Measurements from ENCODE around the gene MMP21.

MMP21 gene

DNA sequence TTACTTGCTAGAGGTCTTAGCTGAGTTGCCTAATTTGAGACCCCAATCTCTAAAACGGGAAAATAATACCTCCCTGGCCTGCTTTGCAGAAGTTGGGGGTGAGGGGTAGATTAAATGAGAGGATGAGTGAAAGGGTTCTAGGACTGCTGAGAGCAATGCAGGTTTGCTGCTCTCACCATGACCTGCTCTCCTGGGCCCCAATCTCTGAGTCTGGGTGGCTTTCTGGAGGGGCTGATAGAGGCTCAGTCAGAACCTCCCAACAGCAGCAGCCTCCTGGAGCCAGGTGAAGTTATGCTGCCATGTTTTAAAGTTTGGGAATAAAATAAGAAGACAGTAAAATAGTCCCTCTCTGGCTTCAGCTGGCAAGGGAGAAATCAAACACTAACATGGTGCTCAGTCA is 40.1 kb upstream of the MMP21 start:
- Histone ChIP-seq H3K9ac (ENCODE audit: insufficient read length, low read depth) (no peak overlapping the region), H3K4me1 (ENCODE audit: insufficient read depth, insufficient read length) (no peaks in the 10 kb centered on the region), H3K36me3 (ENCODE audit: insufficient read depth, insufficient read length, low read length) (peaks cover 39% of the 10 kb centered on the region), H3K9me3 (ENCODE audit: insufficient read depth, low read length) (no peaks in the 10 kb centered on the region), H3K27me3 (ENCODE audit: insufficient read depth, insufficient read length) (no peaks in the 10 kb centered on the region), H3K4me3 (ENCODE audit: insufficient read length, low read depth) (no peak overlapping the region)
- DNase-seq (ENCODE audit: low read depth, low spot score), result no peak
- TF ChIP-seq YY1 (IDR thresholded peaks at IDR 0.05; ENCODE audit: insufficient read depth, insufficient read length) (no peak), ZNF274 (IDR thresholded peaks at IDR 0.05; ENCODE audit: low read depth, low read length) (no peak), SUZ12 (IDR thresholded peaks at IDR 0.05; ENCODE audit: extremely low read depth, insufficient read depth, insufficient read length) (no peak)

DNA sequence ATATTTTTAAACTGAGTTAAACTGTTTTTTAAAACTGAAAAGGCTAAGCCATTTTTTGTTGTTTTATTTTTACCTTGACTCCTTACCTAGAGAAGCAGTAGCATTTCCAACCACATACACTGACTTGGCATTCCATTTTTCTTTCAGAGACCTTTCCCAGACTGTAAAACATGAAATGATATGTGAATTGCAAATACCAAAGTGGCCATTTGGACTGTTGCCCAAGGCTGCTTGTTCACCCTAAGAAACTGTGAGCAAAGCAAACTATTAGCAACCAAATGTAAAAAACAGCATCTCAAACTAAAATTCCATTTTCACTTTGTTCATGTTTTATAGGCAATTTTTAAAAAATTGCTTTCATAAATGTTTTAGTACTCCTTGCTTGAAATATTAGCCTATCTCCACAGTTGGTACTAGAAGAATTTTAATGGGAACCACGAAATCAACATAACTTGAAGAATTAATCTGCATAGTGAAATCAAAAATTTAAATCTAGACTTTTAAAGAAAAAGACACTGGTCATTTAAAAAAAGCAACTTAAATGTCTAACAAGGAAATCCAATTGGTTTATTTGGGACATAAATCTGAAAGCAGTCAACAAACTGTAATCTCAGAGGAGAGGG is 36.6 kb upstream of the MMP21 start:
- Histone ChIP-seq H3K4me3 (ENCODE audit: insufficient read length, low read depth) (no peak overlapping the region), H3K27me3 (ENCODE audit: insufficient read depth, insufficient read length) (no peaks in the 10 kb centered on the region), H3K9me3 (ENCODE audit: insufficient read depth, low read length) (no peaks in the 10 kb centered on the region), H3K36me3 (ENCODE audit: insufficient read depth, insufficient read length, low read length) (peaks cover 57% of the 10 kb centered on the region), H3K9ac (ENCODE audit: insufficient read length, low read depth) (no peak overlapping the region), H3K4me1 (ENCODE audit: insufficient read depth, insufficient read length) (no peaks in the 10 kb centered on the region)
- DNase-seq (ENCODE audit: low read depth, low spot score), result no peak
- TF ChIP-seq YY1 (IDR thresholded peaks at IDR 0.05; ENCODE audit: insufficient read depth, insufficient read length) (no peak), SUZ12 (IDR thresholded peaks at IDR 0.05; ENCODE audit: extremely low read depth, insufficient read depth, insufficient read length) (no peak), ZNF274 (IDR thresholded peaks at IDR 0.05; ENCODE audit: low read depth, low read length) (no peak)

DNA sequence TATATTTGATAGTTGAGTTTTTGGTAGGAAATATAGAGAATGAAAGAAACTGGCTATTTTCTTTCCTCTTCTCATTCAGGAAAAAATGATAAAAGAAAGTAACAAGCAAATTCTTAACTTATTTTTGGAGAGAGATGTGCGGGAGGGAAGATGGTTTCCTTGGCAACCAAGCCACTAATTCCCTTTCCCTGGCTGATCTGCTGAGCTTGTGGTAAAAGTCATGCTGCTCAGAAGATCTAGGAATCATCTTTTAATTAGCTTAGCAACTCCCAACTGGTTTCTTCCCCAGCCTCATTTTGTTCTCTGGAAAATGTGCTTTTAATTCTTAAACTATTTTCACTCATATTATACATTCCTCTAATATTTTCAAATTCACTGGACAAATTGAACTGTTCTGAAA is 35.6 kb upstream of the MMP21 start:
- no peak for DNase-seq (ENCODE audit: low read depth, low spot score)
- Histone ChIP-seq H3K27me3 (ENCODE audit: insufficient read depth, insufficient read length) (no peaks in the 10 kb centered on the region), H3K9me3 (ENCODE audit: insufficient read depth, low read length) (no peaks in the 10 kb centered on the region), H3K9ac (ENCODE audit: insufficient read length, low read depth) (no peak overlapping the region), H3K36me3 (ENCODE audit: insufficient read depth, insufficient read length, low read length) (peaks cover 62% of the 10 kb centered on the region), H3K4me3 (ENCODE audit: insufficient read length, low read depth) (no peak overlapping the region), H3K4me1 (ENCODE audit: insufficient read depth, insufficient read length) (no peaks in the 10 kb centered on the region)
- no peak for TF ChIP-seq YY1 (IDR thresholded peaks at IDR 0.05; ENCODE audit: insufficient read depth, insufficient read length)
- no peak for TF ChIP-seq ZNF274 (IDR thresholded peaks at IDR 0.05; ENCODE audit: low read depth, low read length)
- no peak for TF ChIP-seq SUZ12 (IDR thresholded peaks at IDR 0.05; ENCODE audit: extremely low read depth, insufficient read depth, insufficient read length)

DNA sequence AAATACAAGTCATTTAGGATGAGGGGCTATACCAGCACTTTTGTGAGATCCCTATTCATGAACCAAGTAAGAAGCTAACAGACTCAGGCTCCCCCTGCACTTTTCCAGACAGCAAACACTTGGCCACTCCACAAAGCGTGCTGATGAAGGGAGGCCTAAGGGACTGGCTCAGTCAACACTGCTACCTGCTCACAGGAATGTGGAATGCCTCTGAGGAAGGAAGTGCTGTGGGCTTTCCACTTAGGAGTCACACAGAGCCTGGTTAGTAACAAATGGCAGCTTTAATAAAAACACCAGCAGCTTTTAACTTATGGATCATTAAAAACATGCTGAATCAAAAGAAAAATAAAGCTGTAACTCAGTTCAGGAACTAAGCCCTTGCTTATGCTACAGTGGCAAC is 32.4 kb upstream of the MMP21 start:
- Histone ChIP-seq H3K4me1 (ENCODE audit: insufficient read depth, insufficient read length) (no peaks in the 10 kb centered on the region), H3K9ac (ENCODE audit: insufficient read length, low read depth) (no peak overlapping the region), H3K4me3 (ENCODE audit: insufficient read length, low read depth) (no peak overlapping the region), H3K9me3 (ENCODE audit: insufficient read depth, low read length) (no peaks in the 10 kb centered on the region), H3K36me3 (ENCODE audit: insufficient read depth, insufficient read length, low read length) (peaks cover 64% of the 10 kb centered on the region), H3K27me3 (ENCODE audit: insufficient read depth, insufficient read length) (no peaks in the 10 kb centered on the region)
- no peak for TF ChIP-seq YY1 (IDR thresholded peaks at IDR 0.05; ENCODE audit: insufficient read depth, insufficient read length)
- no peak for TF ChIP-seq SUZ12 (IDR thresholded peaks at IDR 0.05; ENCODE audit: extremely low read depth, insufficient read depth, insufficient read length)
- no peak for TF ChIP-seq ZNF274 (IDR thresholded peaks at IDR 0.05; ENCODE audit: low read depth, low read length)
- DNase-seq (ENCODE audit: low read depth, low spot score), result no peak

DNA sequence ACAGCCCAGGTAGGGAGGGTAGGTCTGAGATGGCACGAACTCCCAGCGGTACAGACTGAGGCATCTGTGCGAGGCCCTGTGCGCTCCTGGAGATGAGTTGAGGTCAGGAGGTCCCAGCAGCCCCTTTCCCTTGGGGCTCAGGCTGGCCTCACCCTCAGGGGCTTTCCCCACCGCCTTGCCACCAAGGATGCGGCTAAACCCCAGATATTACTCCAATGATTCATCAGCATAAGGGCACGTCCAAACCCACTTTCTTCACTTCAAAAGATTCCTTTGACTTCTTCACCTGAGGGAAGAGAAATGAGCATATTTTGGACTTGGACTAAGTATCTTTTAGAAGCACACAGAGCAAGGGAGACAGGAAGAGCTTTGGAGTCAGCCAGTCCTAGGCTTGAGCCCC is 27.1 kb upstream of the MMP21 start:
- Histone ChIP-seq H3K9ac (ENCODE audit: insufficient read length, low read depth) (no peak overlapping the region), H3K4me1 (ENCODE audit: insufficient read depth, insufficient read length) (no peaks in the 10 kb centered on the region), H3K4me3 (ENCODE audit: insufficient read length, low read depth) (no peak overlapping the region), H3K36me3 (ENCODE audit: insufficient read depth, insufficient read length, low read length) (peaks cover 56% of the 10 kb centered on the region), H3K27me3 (ENCODE audit: insufficient read depth, insufficient read length) (no peaks in the 10 kb centered on the region), H3K9me3 (ENCODE audit: insufficient read depth, low read length) (no peaks in the 10 kb centered on the region)
- no peak for DNase-seq (ENCODE audit: low read depth, low spot score)
- TF ChIP-seq YY1 (IDR thresholded peaks at IDR 0.05; ENCODE audit: insufficient read depth, insufficient read length), result no peak
- TF ChIP-seq SUZ12 (IDR thresholded peaks at IDR 0.05; ENCODE audit: extremely low read depth, insufficient read depth, insufficient read length), result no peak
- no peak for TF ChIP-seq ZNF274 (IDR thresholded peaks at IDR 0.05; ENCODE audit: low read depth, low read length)

DNA sequence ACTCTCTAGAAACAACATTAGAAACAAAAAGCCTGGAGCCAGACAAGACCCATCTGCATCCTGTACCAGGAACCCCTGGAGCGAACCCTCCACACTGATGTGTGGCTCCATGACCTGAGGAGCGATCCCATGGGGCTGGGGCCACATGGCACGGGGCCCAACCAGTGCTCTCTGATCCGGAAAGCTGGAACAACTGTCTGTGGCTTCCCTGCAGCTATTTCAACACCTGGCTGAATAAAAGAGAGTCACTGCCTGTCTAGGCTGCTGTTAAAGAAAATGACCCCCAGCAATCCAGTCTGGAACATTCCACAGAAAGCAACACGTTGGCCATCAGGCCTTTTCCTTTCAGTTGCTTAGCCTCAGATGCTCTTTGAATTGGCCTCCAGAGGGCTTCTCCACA is 26.5 kb upstream of the MMP21 start:
- Histone ChIP-seq H3K27me3 (ENCODE audit: insufficient read depth, insufficient read length) (no peaks in the 10 kb centered on the region), H3K4me3 (ENCODE audit: insufficient read length, low read depth) (no peak overlapping the region), H3K4me1 (ENCODE audit: insufficient read depth, insufficient read length) (no peaks in the 10 kb centered on the region), H3K9ac (ENCODE audit: insufficient read length, low read depth) (no peak overlapping the region), H3K9me3 (ENCODE audit: insufficient read depth, low read length) (no peaks in the 10 kb centered on the region), H3K36me3 (ENCODE audit: insufficient read depth, insufficient read length, low read length) (peaks cover 59% of the 10 kb centered on the region)
- DNase-seq (ENCODE audit: low read depth, low spot score), result no peak
- no peak for TF ChIP-seq YY1 (IDR thresholded peaks at IDR 0.05; ENCODE audit: insufficient read depth, insufficient read length)
- TF ChIP-seq SUZ12 (IDR thresholded peaks at IDR 0.05; ENCODE audit: extremely low read depth, insufficient read depth, insufficient read length), result no peak
- no peak for TF ChIP-seq ZNF274 (IDR thresholded peaks at IDR 0.05; ENCODE audit: low read depth, low read length)

DNA sequence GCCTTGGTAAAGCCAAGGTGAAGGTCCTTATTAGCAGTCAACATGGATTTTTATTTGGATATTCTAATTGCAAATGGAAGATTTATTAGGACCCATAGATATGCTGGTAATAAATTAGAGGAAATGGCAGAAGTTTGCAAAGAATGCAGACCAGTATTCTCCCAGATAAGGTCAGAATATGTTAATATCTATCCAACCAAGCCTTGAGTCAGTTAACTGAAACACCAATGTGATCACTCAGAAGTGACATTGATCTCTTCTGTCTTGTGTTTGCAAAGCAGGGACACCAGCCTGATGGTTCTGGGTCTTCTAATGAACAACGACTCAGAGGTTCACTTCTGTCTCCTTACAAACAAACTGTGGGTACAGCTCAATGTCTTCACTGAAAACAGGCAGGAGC is 26.0 kb upstream of the MMP21 start:
- H3K27me3 ChIP-seq (ENCODE audit: insufficient read depth, insufficient read length), result no peaks in the 10 kb centered on the region
- H3K9me3 ChIP-seq (ENCODE audit: insufficient read depth, low read length), result no peaks in the 10 kb centered on the region
- no peaks in the 10 kb centered on the region for H3K4me1 ChIP-seq (ENCODE audit: insufficient read depth, insufficient read length)
- H3K4me3 ChIP-seq (ENCODE audit: insufficient read length, low read depth), result no peak overlapping the region
- DNase-seq (ENCODE audit: low read depth, low spot score), result no peak
- peaks cover 60% of the 10 kb centered on the region for H3K36me3 ChIP-seq (ENCODE audit: insufficient read depth, insufficient read length, low read length)
- H3K9ac ChIP-seq (ENCODE audit: insufficient read length, low read depth), result no peak overlapping the region
- TF ChIP-seq ZNF274 (IDR thresholded peaks at IDR 0.05; ENCODE audit: low read depth, low read length) (no peak), SUZ12 (IDR thresholded peaks at IDR 0.05; ENCODE audit: extremely low read depth, insufficient read depth, insufficient read length) (no peak), YY1 (IDR thresholded peaks at IDR 0.05; ENCODE audit: insufficient read depth, insufficient read length) (no peak)

Measured in NT2/D1 (cell line).